Endothelial cell of umbilical vein (primary cell): ENCODE data around the gene CCDC171. TPM values are rescaled to one million over a fixed set of nuclear protein-coding genes. Genes with fewer than 3 reads are reported as not detected.

Experiments used
- BruUV-seq: library from RNA; stranded (reverse); fragments of 400-500 nt; replicated peaks from 2 replicates; lab custom pipeline; 2021; lab: Mats Ljungman, UMichigan
- CTCF ChIA-PET: fragments of 300-600, 350-600 bp; sonication (Branson Sonifier 250); formaldehyde crosslinking; loops from one replicate; lab custom pipeline; 2021; ENCODE audit warnings: antibody characterized with exemption, inconsistent platforms; lab: Charles Lee
- POLR2A ChIA-PET: fragments of 300-600, 350-600 bp; sonication (Branson Sonifier 250); formaldehyde crosslinking; loops from one replicate; lab custom pipeline; 2021; ENCODE audit warnings: antibody characterized with exemption, inconsistent platforms; lab: Charles Lee
- DNase-seq: peaks from one replicate; pipeline ENCODE4 v3.0.0-alpha.2; 2011; ENCODE audit warnings: low read depth, low spot score
- FAIRE-seq: peaks from 2 replicates; lab custom pipeline; 2011; peaks lifted over from hg19 to GRCh38; lab: Jason Lieb, UNC
- H2AFZ ChIP-seq: 2 replicates; pipeline ENCODE4 v1.6.0; 2012; ENCODE audit warnings: low read depth, low read length, control low read depth, inconsistent platforms
- H3K27ac ChIP-seq: 2 replicates; pipeline ENCODE4 v1.5.1; 2011; ENCODE audit warnings: low read depth, mild to moderate bottlenecking, control low read depth, low read length, moderate library complexity; ENCODE audit not compliant: insufficient read depth
- H3K27me3 ChIP-seq, 2 experiments: 2 replicates each; pipeline versions ENCODE4 v1.6.0 to v1.6.1; 2011; ENCODE audit warnings: low read length in 2 of 2, mixed read lengths in 1 of 2; ENCODE audit not compliant: control insufficient read depth in 2 of 2, insufficient read depth in 2 of 2
- H3K36me3 ChIP-seq, 2 experiments: 2 replicates in 1 of 2; 3 replicates in 1 of 2; pipeline ENCODE4 v1.5.1; 2011; ENCODE audit warnings: low read length in 2 of 2, mild to moderate bottlenecking in 1 of 2, moderate library complexity in 1 of 2; ENCODE audit not compliant: control insufficient read depth in 2 of 2, insufficient read depth in 2 of 2; ENCODE audit errors: extremely low read depth in 1 of 2
- H3K4me1 ChIP-seq: 3 replicates; pipeline ENCODE4 v1.5.1; 2011; ENCODE audit warnings: mild to moderate bottlenecking, low read length; ENCODE audit not compliant: control insufficient read depth, insufficient read depth; ENCODE audit errors: extremely low read depth
- H3K4me2 ChIP-seq: 2 replicates; pipeline ENCODE4 v1.6.1; 2011; ENCODE audit warnings: low read length, control low read depth, mixed read lengths; ENCODE audit not compliant: insufficient read depth
- H3K4me3 ChIP-seq, 3 experiments: fragments of 200-600 bp in 1 of 3; sonication (generic), shearing (Covaris generic) in 1 of 3; replicated peaks in 1 of 3; 2 replicates each; pipeline ENCODE4 v1.5.1; 2011 to 2016; ENCODE audit warnings: control low read depth in 3 of 3, low read length in 3 of 3, mild to moderate bottlenecking in 2 of 3, inconsistent platforms in 1 of 3, low read depth in 1 of 3, moderate library complexity in 1 of 3; ENCODE audit not compliant: insufficient read depth in 1 of 3
- H3K79me2 ChIP-seq: 2 replicates; pipeline ENCODE4 v1.6.0; 2012; ENCODE audit warnings: low read length, inconsistent platforms; ENCODE audit not compliant: control insufficient read depth, insufficient read depth
- H3K9ac ChIP-seq: replicated peaks from 2 replicates; pipeline ENCODE3; 2011; ENCODE audit warnings: low read length, control low read depth; ENCODE audit not compliant: insufficient read depth; ENCODE audit errors: extremely low read depth
- H3K9me1 ChIP-seq: replicated peaks from 3 replicates; pipeline ENCODE4 v1.6.0; 2011; ENCODE audit warnings: mild to moderate bottlenecking, low read length; ENCODE audit not compliant: control insufficient read depth, insufficient read depth; ENCODE audit errors: extremely low read depth
- H3K9me3 ChIP-seq: replicated peaks from 2 replicates; pipeline ENCODE4 v1.5.1; 2012; ENCODE audit warnings: low read length, inconsistent platforms; ENCODE audit not compliant: control insufficient read depth, insufficient read depth
- H4K20me1 ChIP-seq: replicated peaks from 2 replicates; pipeline ENCODE3; 2011; ENCODE audit warnings: mild to moderate bottlenecking, low read length; ENCODE audit not compliant: control insufficient read depth, insufficient read depth; ENCODE audit errors: extremely low read depth
- CTCF ChIP-seq, 2 donors: IDR thresholded peaks; 1 replicate in 1 of 2; 2 replicates in 1 of 2; pipeline ENCODE4 v1.5.1; 2011; ENCODE audit warnings: low read length in 2 of 2, mild to moderate bottlenecking in 2 of 2, moderate library complexity in 2 of 2, control low read depth in 1 of 2, inconsistent platforms in 1 of 2, low read depth in 1 of 2; ENCODE audit not compliant: insufficient read depth in 1 of 2; ENCODE audit errors: extremely low read depth in 1 of 2
- EZH2 ChIP-seq: IDR thresholded peaks from 2 replicates; pipeline ENCODE4 v1.6.1; 2012; ENCODE audit warnings: borderline replicate concordance, low read depth, mild to moderate bottlenecking, moderate library complexity, low read length, inconsistent platforms; ENCODE audit not compliant: severe bottlenecking
- FOS ChIP-seq: IDR thresholded peaks from 2 replicates; pipeline ENCODE4 v1.6.1; 2011; ENCODE audit warnings: mild to moderate bottlenecking, low read length, moderate library complexity, borderline replicate concordance; ENCODE audit not compliant: insufficient read depth
- GATA2 ChIP-seq: IDR thresholded peaks from 2 replicates; pipeline ENCODE4 v1.7.0; 2011; ENCODE audit warnings: low read depth, mild to moderate bottlenecking, moderate library complexity, mixed read lengths, low read length; ENCODE audit not compliant: insufficient read length, insufficient read depth
- JUN ChIP-seq: IDR thresholded peaks from 2 replicates; pipeline ENCODE4 v1.6.1; 2011; ENCODE audit warnings: borderline replicate concordance, low read depth; ENCODE audit not compliant: insufficient read length, insufficient read depth
- MAX ChIP-seq: IDR thresholded peaks from 2 replicates; pipeline ENCODE4 v1.6.1; 2011; ENCODE audit not compliant: insufficient read depth, insufficient read length
- MYC ChIP-seq: IDR thresholded peaks from one replicate; pipeline ENCODE4 v1.6.1; 2011; ENCODE audit warnings: mild to moderate bottlenecking, low read depth, low read length
- POLR2A ChIP-seq: IDR thresholded peaks from 2 replicates; pipeline ENCODE4 v1.6.1; 2012; ENCODE audit warnings: low read depth, mild to moderate bottlenecking, control low read depth, low read length
- POLR2AphosphoS5 ChIP-seq: IDR thresholded peaks from 2 replicates; pipeline ENCODE4 v1.6.1; 2012; ENCODE audit warnings: low read depth, mild to moderate bottlenecking, control low read depth, low read length, moderate library complexity; ENCODE audit not compliant: insufficient read depth
- dilution Hi-C: fragments of 300-500 bp; cut with MboI; formaldehyde crosslinking; loops from one replicate; pipeline ENCODE4 v1.15.0; 2019; ENCODE audit warnings: low sequenced_read_pairs; ENCODE audit not compliant: extremely low pct_ligation_motif_present
- intact Hi-C: fragments of 100-400 bp; cut with micrococcal nuclease; formaldehyde crosslinking; loops from one replicate; pipeline ENCODE4 v1.10.0; 2022
- polyA plus RNA-seq, 4 experiments: library from polyadenylated mRNA; depleted of rRNA in 3 of 4; stranded (reverse) in 3 of 4; unstranded in 1 of 4; fragments of >200 nt; gene quantifications; 2 replicates each; pipeline versions ENCODE4 v1.2.1 to v1.2.3, GENCODE V29; 2011 to 2012; ENCODE audit warnings: missing spikeins in 1 of 4
- total RNA-seq: library from RNA; stranded (reverse); gene quantifications from 2 replicates; pipeline ENCODE4 v1.2.3, GENCODE V29; 2021

The CCDC171 gene
- total and polyA plus RNA-seq, 2 donors (not counting 3 experiments of a cell fraction or from before 2014, with no cell fraction given) = 0.58 to 1.4 TPM

- H3K27me3 ChIP-seq = no peaks in the 10 kb centered on the region
- dilution Hi-C loops = no loop called here
- DNase-seq (no peak), FAIRE-seq (no peak)
- no peaks in the 10 kb centered on the region for H3K79me2 ChIP-seq
- H3K9me3 ChIP-seq = no peaks in the 10 kb centered on the region
- no peak overlapping the region for H3K27ac ChIP-seq
- intact Hi-C loops = no loop called here
- TF ChIP-seq FOS (no peak), GATA2 (no peak), POLR2A (no peak), CTCF (IDR thresholded peaks at IDR 0.05; ENCODE audit: extremely low read depth in 1 of 2, insufficient read depth in 1 of 2, low read depth in 1 of 2, low read length in 2 of 2) (no peak), JUN (no peak), MYC (no peak), POLR2AphosphoS5 (no peak), EZH2 (no peak), MAX (no peak)
- H3K4me3 ChIP-seq = no peak overlapping the region
- no peaks in the 10 kb centered on the region for H3K9me1 ChIP-seq
- no peaks in the 10 kb centered on the region for H3K36me3 ChIP-seq
- H3K9ac ChIP-seq = no peak overlapping the region
- no peak overlapping the region for H2AFZ ChIP-seq
- ChIA-PET CTCF (interaction anchor here (0.8 to 0.9 kb wide), 2 partner anchors 12 to 14 kb away, joined by 4 to 5 read pairs; no protein-coding TSS in a partner anchor), POLR2A (no interaction called here)
- BruUV-seq = no TSS peak
- no peaks in the 10 kb centered on the region for H3K4me1 ChIP-seq
- H3K4me2 ChIP-seq = no peak overlapping the region
- no peaks in the 10 kb centered on the region for H4K20me1 ChIP-seq
Measured at GRCh38 chr9:15849871-15850270, 297.0 kb downstream of the CCDC171 start.
